Inflammatory macrophage treated with lipopolysaccharide for 1 hour (primary cell): ENCODE results near the gene ATG7.
"Not testable (repeated sequence)": the region's sequence is repeated elsewhere in the genome, so short reads cannot be mapped to it uniquely, and the experiment has no call there.

ENCODE experiments used
- DNase-seq, 2 donors: peaks; one replicate each; pipeline ENCODE4 v3.0.0-alpha.2; 2020 to 2022

ATG7 gene

DNA sequence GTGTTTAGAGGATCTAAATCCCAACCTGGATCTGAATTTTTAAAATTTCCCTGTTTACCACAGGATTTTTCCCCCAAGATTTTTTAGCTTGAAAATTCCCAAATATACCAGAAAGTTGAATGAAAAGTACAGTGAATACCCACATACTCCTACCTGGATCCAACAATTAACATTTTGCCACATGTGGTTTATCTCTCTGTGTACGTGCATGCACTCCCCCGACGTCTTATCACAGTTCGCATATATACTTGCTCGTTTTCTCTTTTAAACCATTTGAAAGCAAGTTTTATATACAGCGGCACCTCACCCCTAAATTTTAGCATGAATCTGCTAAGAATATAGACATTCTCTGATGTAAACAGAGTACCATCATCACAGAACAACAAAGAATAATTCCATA lies 165.3 kb downstream of the ATG7 start:
- no peak for DNase-seq

DNA sequence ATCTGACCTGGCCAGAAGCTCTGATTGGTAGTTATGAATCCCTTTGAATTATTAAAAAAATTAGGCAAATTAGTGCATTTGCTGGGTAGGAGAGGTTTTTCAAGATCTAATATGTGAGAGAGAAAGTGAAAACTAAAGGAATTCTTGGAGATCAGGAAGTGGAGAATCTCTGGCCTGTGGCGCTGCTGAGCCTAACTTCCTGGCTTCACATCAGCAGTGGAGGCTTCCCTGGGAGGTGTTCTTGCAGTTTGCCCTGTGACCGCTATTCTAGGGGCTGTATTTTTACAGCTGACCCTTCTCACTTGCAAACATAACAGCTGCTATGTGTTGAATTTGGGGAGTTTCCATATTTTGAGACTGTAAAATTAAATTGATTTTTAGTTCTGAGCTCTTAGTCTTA lies 166.4 kb downstream of the ATG7 start:
- no peak for DNase-seq

DNA sequence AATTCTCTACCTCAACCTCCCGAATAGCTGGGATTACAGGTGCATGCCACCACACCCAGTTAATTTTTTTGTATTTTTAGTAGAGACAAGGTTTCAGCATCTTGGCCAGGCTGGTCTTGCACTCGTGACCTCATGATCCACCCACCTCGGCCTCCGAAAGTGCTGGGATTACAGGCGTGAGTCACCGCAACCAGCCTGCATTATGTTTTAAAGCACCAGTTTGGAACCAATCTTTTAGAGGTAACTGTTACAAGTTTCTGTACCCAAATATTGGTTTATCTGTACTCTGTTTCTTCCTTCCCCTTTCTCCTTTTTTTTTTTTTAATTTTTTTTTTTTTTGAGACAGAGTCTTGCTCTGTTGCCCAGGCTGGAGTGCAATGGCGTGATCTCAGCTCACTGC lies 169.1 kb downstream of the ATG7 start:
- DNase-seq, result peak; percentile 53 to 56

DNA sequence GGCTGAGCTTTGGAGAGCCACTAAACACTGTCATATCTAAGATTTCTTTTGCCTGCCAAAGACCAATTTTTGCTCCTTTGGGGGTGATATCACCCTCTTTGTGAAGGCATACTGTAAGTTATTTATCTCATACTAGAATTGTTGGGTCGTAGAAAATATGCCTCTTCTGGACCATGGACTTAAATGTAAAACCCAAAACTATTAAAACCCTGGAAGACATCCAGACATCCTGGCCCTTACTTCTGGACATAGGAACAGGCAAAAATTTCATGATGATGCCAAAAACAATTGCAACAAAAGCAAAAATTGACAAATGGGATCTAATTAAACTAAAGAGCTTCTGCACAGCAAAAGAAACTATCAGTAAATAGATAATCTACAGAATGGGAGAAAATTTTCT lies 172.2 kb downstream of the ATG7 start:
- no peak for DNase-seq

DNA sequence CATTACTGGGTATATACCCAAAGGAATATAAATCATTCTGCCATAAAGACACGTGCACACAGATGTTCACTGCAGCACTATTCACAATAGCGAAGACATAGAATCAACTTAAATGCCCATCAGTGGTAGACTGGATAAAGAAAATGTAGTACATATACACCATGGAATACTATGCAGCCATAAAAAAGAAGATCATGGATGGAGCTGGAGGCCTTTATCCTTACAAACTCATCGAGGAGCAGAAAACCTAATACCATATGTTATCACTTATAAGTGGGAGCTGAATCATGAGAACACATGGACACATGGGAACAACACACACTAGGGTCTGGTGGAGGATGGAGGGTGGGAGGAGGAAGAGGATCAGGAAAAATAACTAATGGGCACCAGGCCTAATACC lies 173.0 kb downstream of the ATG7 start:
- not testable (repeated sequence) for DNase-seq

DNA sequence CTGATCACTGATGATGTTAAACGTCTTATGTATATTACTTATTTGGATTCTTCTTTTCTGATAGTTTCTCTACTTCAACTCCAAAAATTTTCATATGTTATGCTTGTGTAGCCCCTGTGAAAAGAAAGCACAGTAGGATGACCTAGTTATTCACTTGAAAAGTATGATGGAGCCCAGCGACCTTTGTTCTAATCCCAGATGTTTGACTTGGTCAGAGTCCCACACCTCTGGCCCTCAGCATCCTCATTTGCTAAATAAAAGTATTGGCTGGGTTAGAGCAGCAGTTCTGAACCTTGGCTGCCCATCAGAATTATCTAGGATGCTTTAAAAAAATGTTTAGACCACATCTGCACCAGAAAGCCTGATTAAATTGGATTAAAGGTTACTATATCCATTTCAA lies 173.7 kb downstream of the ATG7 start:
- DNase-seq, result no peak

DNA sequence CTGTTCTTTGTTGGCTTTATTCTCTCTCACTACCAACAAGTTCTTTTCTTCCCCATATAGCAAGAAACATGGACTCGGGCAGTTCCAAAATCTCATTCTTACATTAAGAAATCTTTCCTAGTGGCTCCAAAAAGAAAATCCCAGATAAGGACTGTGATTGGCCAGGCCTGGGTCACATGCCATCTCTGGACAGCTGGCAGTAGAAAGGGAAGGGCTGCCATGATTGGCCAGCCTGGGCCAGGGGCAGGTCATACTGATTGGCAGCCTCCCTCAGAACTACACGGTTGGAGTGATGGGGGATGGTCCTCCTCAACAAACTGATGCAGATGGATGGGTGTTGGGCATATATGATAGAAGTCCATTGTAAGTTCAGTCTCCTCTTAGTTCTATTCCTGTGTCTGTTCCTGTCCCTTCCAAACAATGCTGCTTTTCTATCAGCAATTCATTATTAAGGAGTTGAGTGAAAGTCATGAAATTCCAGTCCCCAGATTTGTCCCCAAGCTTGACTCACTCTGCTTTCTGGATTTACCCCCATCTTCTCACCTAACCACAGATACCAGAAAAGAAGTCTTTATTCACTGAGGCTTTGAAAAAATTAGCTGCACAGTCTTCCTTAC lies 175.5 kb downstream of the ATG7 start:
- no peak for DNase-seq

DNA sequence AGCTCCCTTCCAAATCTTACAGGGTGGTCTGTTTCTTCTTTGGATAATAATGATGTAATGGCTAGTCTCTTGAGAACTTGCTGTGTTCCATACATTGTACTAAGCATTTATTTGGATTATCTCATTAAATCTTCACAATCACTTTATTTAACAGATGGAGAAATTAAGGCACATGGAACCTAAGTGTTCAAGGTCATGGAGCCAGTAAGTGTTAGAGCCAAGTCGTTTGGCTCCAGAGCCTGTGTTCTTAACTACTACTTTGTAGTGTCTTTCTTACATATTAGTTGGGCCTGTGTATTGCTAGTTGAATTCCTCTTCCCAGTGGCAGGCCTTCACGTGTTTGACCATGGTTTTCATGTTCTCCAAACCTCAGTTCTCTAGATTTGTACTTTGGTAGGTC lies 177.8 kb downstream of the ATG7 start:
- DNase-seq, result no peak

DNA sequence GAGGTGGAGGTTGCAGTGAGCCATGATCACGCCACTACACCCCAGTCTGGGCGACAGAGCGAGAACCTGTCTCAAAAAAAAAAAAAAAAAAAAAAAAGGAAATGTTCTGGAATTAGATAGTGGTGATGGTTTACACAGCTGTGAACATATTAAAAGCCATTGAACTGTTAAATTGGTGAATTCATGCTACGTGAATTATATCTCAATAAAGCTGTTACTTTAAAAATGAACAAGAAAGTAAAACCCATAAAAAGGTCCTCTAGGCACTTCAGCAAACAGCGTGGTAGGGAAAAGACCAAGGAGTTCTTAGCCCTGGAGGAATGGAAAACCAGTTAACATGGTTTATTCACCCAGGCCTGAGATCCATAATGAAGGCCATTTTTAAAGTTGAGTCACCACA lies 180.1 kb downstream of the ATG7 start:
- no peak for DNase-seq

DNA sequence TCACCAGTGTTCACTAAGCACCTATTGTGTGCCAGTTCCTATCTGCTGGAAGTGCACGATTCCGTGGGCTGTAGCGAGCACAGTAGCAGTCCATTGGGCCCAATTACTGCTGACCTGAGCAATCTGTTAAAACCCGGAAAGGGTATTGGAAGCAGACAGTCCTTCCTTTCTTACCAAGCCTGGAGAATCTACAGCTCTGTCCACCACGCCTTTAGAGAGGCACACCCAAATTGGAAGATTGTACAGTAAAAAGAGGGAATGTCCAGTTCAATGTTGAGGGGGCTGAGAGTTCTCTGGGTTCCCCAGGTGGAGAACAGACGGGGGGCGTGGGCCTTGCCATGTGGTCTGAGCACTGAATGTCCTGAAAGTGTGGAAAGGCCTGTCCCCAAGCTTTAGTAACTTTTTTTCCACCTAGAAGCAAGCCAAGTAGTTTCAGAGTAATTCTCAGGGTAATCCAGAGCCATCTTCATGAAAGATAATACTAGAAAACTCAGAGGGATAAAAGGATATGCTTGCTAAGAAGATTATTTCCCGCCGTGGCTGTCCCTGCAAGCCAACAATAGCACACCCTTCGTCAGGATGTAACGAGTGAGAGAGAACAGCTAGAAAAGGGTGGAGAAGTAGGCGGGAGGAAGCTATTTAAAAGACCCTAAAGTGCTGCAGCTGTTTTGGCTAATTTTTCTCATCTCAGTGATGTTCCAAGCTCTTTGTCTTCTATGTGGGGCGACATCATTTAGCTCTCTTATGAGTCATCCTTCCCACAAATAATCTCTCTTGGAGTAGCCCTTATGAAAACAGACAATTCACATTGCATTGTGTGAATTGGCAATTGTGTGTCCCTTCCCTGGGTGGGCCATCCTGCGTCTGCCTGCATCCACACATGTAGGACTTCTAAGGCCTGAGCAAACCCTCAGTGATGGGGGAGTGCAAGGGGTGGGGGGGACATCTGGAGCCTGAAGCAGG lies 181.0 kb downstream of the ATG7 start:
- no peak for DNase-seq

DNA sequence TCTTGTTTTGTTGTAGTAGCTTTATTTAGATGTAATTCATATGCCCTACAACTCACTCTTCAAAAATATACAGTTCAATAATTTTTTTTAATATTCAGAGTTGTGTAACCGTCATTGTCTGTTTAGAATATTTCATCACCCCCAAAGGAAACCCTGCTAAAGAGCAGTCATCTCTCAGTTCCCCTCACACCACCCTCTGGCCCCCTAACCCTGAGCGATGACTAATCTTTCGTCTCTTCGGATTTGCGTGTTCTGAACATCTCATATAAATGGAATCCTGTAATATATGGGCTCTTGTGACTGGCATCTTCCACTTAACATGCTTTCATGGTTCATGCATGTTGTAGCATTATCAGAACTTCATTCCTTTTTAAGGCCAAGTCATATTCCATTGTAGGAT lies 183.8 kb downstream of the ATG7 start:
- DNase-seq, result peak; percentile 73 to 77

DNA sequence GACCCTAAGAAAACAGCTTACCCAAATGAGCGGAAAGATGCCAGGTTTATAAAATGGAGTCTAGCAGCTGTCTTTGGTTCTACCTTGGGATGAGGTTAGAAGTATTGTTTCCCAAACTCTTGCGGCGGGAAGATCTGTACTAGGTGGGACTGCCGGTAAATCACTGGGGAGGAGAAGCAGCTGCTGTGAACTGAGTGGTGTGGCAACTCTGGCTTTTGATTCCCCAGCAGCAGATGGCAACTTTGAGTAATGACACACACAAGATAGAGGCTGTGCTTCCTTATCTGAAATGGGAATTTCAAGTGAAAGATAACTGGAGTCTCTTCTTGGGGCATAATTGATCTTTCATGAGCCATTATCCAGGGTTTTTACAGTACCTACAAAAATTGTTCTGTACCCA lies 184.9 kb downstream of the ATG7 start:
- DNase-seq, result no peak

DNA sequence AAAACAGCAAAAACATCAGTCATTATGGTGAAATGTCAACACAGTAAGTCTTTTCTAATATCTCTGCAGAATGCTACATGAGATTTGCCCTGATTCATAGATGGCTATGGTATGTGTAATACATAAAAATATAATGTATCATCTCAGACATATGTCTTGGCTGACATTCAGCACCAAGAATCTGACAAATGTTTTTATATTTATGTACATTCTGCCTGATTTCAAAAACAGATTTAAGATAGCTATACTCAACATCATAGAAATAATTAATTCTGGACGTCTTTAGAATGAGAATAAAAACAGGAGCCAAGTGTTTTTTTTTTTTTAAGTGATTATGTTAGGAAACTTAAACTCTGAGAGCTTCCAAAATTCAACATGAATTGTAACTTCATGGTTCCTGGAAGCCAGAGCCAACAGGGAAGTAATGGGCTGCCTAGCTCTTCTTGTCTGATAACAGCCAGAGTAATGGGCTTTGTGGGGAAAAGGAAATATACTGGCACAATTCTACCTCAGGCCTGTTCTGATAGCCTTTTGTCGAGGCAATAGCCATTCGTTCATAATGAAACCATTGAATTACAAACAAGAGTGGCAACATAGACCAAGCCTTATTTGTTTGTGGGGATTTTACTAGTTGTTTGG lies 187.1 kb downstream of the ATG7 start:
- DNase-seq, result no peak

DNA sequence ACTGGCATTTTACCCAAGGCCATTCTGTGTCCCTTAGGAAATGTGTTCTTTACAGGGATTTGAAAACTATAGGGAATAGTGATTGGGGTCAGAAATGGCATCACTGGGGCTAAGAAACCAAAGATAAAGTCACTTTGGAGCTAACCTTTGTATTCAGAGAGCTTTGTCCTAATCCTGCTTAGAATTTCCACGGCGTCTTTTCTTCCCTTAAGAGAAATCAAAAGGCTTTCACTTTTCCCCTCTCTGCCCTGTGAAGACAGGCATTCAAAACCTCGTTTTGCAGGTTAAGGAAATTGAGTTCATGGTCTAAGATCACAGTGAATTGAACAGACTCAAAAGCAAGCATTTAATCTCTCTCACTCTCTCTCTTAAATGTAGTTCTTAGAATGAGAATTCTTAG lies 189.0 kb downstream of the ATG7 start:
- no peak for DNase-seq

DNA sequence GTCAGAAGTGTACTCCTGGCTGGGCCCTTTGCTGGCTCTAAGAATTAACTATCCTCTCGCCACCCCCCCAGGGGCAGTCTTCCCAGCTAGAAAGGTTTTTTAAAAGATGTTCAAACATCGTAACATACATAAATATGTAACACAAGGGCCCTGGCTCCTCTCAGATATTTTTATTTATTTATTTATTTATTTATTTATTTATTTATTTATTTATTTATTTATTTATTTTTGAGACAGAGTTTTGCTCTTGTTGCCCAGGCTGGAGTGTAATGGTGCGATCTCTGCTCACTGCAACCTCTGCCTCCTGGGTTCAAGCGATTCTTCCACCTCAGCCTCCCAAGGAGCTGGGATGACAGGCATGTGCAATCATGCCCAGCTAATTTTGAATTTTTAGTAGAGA lies 190.5 kb downstream of the ATG7 start:
- not testable (repeated sequence) for DNase-seq

DNA sequence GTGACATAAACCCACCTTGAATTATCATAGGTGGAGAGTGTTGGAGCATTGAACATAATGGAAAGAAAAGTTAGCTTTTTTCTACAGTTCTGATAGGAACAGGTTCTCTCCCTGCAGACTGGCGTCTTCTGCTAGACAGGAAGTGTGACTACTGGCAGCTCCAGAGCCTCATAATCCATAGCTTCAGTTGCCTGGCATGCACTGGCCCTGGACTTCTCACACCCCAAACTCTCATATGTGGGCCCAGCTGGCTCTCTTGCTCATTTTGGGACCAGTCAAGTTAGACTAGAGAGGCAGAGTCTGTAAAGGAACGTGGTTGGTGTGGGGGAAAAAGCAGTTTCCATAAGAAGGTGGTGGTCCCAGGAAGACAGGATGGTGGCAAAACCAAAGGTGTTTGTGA lies 191.4 kb downstream of the ATG7 start:
- no peak for DNase-seq

DNA sequence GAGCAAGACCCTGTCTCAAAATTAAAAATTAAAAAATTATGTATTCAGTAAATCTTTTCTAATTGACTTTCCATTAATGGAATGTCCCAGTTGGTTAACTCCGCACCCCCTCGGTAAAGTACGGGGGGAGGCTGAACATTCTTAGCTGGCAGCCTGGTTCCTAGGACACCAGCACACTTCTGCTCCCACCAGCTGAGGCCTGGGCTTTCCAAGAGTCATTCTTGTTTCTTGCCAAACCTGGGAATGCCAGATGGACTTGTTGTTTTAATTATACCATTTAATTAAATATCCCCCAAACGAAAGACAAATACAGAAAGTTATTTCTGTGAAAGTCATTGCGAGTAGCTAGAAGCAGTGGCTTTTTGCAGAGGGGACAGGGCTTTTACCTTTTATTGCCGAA lies 192.2 kb downstream of the ATG7 start:
- no peak for DNase-seq

DNA sequence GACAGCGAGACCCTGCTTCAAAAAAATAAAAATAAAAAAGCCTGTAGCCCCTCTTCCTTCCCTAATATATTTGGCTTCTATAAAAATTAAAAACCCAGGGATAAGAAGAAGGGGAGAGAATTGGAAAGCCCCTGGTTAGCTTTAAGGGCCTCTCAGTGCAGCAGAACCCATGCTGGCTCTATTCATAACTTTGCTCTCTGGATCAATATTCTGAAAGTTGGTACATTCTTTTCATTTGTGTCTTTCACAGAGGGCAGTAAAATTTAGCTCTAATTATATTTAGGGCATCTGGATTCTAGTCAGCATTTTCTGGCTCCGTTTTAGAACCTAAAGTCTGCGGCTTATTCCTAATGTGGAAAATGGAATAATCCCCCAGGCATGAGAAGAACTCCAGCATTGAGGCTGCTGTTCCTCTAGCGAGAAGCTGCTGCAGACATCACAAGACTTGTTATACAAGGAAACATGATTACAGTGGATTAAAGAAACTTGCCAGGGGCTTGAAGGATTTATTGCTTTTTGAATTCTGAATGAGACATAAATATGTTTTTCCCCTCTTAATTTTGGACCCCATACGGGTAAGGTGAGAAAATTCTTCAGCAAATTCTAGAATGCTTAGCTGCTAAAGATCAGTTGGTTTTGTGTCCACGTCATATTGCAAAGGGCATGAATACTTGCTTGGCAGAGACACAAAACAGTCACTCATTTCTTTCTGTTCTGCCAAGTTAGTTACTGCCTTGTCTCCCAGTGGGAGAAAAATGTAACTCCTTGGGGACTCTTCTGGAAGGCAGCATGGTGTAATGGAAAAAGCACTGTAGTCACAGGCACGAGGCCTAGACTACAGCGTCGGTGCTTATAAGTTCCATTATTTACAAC lies 193.8 kb downstream of the ATG7 start:
- DNase-seq, result no peak

DNA sequence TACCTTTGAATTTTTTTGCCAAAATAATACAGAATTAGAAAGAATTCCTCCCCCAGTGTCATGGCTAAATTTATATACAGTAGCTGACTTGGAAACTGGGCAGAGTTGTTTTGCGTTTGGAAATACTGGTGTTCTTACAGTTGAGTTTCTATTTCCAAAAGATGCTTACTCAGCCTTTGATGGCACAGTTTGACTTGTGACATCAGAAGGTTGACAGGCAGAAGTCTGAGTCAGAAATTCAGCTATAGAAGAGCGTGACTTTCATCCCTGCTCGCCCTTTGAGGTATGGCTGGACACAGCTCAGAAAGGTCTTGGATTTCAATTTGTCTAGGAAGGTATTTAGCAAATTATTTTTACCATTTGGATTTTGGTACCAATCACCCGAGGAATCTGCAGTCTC lies 195.7 kb downstream of the ATG7 start:
- peak in 1 of 2 donors; percentile 26 for DNase-seq

DNA sequence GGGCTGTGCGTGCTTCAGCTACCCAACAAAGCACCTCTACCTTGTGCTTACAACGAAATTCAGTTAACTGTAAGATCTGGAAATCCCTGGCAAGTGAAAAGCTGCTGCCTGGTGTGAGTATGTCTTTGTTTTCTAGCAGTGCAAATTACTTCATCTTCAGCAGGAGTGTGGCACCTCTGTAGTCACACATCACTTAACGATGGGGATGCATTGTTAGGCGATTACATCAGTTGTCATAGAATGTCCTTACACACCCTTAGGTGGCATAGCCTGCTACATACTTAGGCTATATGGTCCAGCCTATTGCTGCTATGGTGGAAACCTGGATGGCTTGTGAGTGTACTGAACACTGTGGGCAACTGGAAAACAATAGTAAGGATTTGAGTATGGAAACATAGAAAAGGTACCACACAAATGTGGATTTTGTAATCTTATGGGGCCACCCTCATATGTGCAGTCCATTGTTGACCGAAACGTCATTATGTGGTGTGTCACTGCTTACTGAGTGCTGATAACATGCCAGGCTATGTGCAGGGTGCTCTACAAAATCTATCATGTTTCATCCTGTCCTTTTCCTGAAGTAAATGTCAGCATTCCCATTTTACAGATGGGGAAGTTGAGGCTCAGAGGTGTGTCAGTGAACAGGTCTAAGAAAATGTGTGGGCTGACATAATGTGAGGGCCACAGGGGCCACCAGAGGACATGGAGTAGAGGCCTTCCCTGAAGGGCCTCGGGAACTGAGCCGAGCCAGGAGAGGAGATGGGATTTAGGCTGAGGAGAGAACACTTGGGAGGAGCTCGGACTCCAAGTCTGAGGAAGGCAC lies 198.0 kb downstream of the ATG7 start:
- DNase-seq, result no peak

DNA sequence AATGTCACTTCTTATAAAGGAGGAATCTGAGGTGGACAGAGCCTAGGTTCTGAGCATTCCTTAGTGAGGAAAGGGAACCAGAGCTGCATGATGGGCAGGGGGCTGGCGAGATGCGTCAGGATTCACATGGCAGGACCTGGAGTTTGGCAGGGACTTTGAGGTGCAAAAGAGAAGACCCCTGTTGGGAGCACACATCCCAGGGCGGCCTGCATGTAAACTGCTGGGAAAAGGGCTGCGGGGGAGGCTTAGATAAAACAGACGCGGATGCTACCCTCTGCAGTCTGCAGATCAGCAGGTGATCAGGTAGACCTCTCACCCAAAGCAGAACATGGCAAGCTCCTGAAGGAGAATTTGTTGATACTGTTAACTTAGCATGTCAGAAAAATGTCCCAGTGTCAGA lies 203.1 kb downstream of the ATG7 start:
- no peak for DNase-seq

DNA sequence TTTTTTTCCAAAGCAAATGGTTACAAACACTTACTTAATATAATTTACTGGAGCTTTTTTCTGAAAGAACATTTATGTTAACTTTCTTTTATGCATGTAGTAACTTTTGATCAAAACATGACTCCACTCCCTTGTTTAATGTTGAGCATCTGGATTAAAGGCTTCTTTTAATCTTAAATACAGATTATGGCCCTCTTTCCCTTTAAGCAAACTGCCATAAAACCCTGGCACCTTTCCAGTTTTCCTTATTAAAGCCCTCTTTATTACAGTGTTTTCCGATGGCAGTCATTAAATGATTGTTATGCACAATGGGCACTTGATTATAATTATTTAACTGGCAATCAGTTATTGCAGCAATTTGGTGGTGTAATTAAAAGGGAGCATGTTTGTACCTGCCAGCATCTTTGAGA lies 204.5 kb downstream of the ATG7 start:
- no peak for DNase-seq
